PC-9 (cell line): ENCODE data around the gene KBTBD12. TPM values are rescaled to one million over a fixed set of nuclear protein-coding genes. Genes with fewer than 3 reads are reported as not detected.

ENCODE experiments used
- BruUV-seq: library from RNA; stranded (reverse); fragments of 400-500 nt; replicated peaks from 2 replicates; lab custom pipeline; 2021; lab: Mats Ljungman, UMichigan
- CTCF ChIA-PET: fragments of 300-600 bp; sonication (Branson Sonifier 250); formaldehyde crosslinking; loops from one replicate; lab custom pipeline; 2022; ENCODE audit warnings: antibody characterized with exemption; lab: Charles Lee
- POLR2A ChIA-PET: fragments of 300-600 bp; sonication (Branson Sonifier 250); formaldehyde crosslinking; loops from one replicate; lab custom pipeline; 2022; ENCODE audit warnings: antibody characterized with exemption; ENCODE audit not compliant: unreplicated experiment; lab: Charles Lee
- DNase-seq, 2 experiments: peaks; one replicate each; pipeline versions ENCODE4 v3.0.0 to v3.0.0-alpha.2; 2015 to 2022; ENCODE audit warnings: mixed read lengths in 1 of 2
- H2AFZ ChIP-seq: fragments of 200-600 bp; sonication (generic); 2 replicates; pipeline ENCODE4 v1.8.1; 2017; ENCODE audit warnings: antibody characterized with exemption
- H3F3A ChIP-seq: fragments of 200-600 bp; sonication (generic); 2 replicates; pipeline ENCODE4 v1.8.1; 2017; ENCODE audit warnings: antibody characterized with exemption, mild to moderate bottlenecking, low read depth; ENCODE audit not compliant: insufficient read depth
- H3K27ac ChIP-seq: fragments of 200-600 bp; sonication (generic); 2 replicates; pipeline ENCODE4 v1.6.1; 2016; ENCODE audit warnings: mixed run types
- H3K27me3 ChIP-seq: fragments of 200-600 bp; sonication (generic); 2 replicates; pipeline ENCODE4 v1.6.1; 2016; ENCODE audit warnings: low read depth, mixed run types; ENCODE audit not compliant: insufficient read depth
- H3K36me3 ChIP-seq: fragments of 200-600 bp; sonication (generic); 2 replicates; pipeline ENCODE4 v1.6.1; 2016; ENCODE audit warnings: low read depth, mixed run types
- H3K4me1 ChIP-seq: fragments of 200-600 bp; sonication (generic); replicated peaks from 2 replicates; pipeline ENCODE4 v1.6.1; 2016; ENCODE audit warnings: mixed run types; ENCODE audit not compliant: insufficient read depth
- H3K4me2 ChIP-seq: fragments of 200-600 bp; sonication (generic); 2 replicates; pipeline ENCODE4 v1.6.1; 2017; ENCODE audit warnings: mixed run types
- H3K4me3 ChIP-seq: fragments of 200-600 bp; sonication (generic); 2 replicates; pipeline ENCODE4 v1.6.1; 2016; ENCODE audit warnings: mixed run types
- H3K79me2 ChIP-seq: fragments of 200-600 bp; sonication (generic); 2 replicates; pipeline ENCODE4 v1.6.1; 2017; ENCODE audit warnings: low read depth, mixed run types
- H3K9me2 ChIP-seq: fragments of 200-600 bp; sonication (generic); 2 replicates; pipeline ENCODE4 v1.8.1; 2017; ENCODE audit warnings: mild to moderate bottlenecking; ENCODE audit not compliant: insufficient read depth
- H3K9me3 ChIP-seq: fragments of 200-600 bp; sonication (generic); 2 replicates; pipeline ENCODE4 v1.8.1; 2016; ENCODE audit warnings: low read depth; ENCODE audit not compliant: insufficient read depth
- H4K20me1 ChIP-seq: fragments of 200-600 bp; sonication (generic); 2 replicates; pipeline ENCODE4 v1.8.1; 2017; ENCODE audit not compliant: insufficient read depth
- CTCF ChIP-seq: fragments of 200-600 bp; sonication (generic); conservative IDR thresholded peaks from 2 replicates; pipeline ENCODE4 v1.6.1; 2017; ENCODE audit warnings: mixed run types, antibody characterized with exemption, mild to moderate bottlenecking, moderate library complexity
- EZH2 ChIP-seq: fragments of 200-600 bp; sonication (generic); IDR thresholded peaks from 2 replicates; pipeline ENCODE4 v1.8.0; 2017; ENCODE audit warnings: antibody characterized with exemption, low read depth
- intact Hi-C: fragments of 100-400 bp; cut with micrococcal nuclease; formaldehyde crosslinking; loops from one replicate; pipeline ENCODE4 v1.10.0; 2022; ENCODE audit not compliant: unreplicated experiment
- total RNA-seq: library from RNA; stranded (reverse); gene quantifications from 2 replicates; pipeline ENCODE4 v1.2.3, GENCODE V29; 2021

KBTBD12 gene
- total RNA-seq, 1 experiment from 2014 or later: 1.1 TPM

GRCh38 chr3:127915937-127916493 lies 983 bp downstream of the KBTBD12 start:
- H3K4me1 ChIP-seq: no peaks in the 10 kb centered on the region
- no peaks in the 10 kb centered on the region for H4K20me1 ChIP-seq
- H3K4me2 ChIP-seq: no peak overlapping the region
- no peaks in the 10 kb centered on the region for H3K9me3 ChIP-seq
- no peaks in the 10 kb centered on the region for H3K9me2 ChIP-seq
- H3K27ac ChIP-seq: no peak overlapping the region
- H2AFZ ChIP-seq: no peak overlapping the region
- intact Hi-C loops: no loop called here
- no peak for TF ChIP-seq EZH2
- no peak for TF ChIP-seq CTCF
- no peak for DNase-seq
- BruUV-seq: no TSS peak
- no peaks in the 10 kb centered on the region for H3K27me3 ChIP-seq
- CTCF ChIA-PET: no interaction called here
- H3K79me2 ChIP-seq: no peaks in the 10 kb centered on the region
- POLR2A ChIA-PET: no interaction called here
- H3F3A ChIP-seq: no peaks in the 10 kb centered on the region
- no peak overlapping the region for H3K4me3 ChIP-seq
- H3K36me3 ChIP-seq: no peaks in the 10 kb centered on the region

- Histone ChIP-seq H4K20me1 (no peaks in the 10 kb centered on the region), H3K4me2 (no peak overlapping the region), H3K9me3 (peaks cover 2% of the 10 kb centered on the region; the same call in 1 of the 2 replicates), H3K27ac (no peak overlapping the region), H3K4me3 (no peak overlapping the region), H3F3A (no peaks in the 10 kb centered on the region), H3K27me3 (no peaks in the 10 kb centered on the region), H2AFZ (no peak overlapping the region), H3K9me2 (no peaks in the 10 kb centered on the region), H3K4me1 (no peaks in the 10 kb centered on the region), H3K36me3 (no peaks in the 10 kb centered on the region), H3K79me2 (no peaks in the 10 kb centered on the region)
- TF ChIP-seq EZH2 (no peak), CTCF (no peak)
- no peak for DNase-seq
- ChIA-PET CTCF (no interaction called here), POLR2A (no interaction called here)
- no TSS peak for BruUV-seq
- intact Hi-C loops: no loop called here
Observed at GRCh38 chr3:127920738-127921137, 5.7 kb downstream of the KBTBD12 start.

- H3K27ac ChIP-seq: no peak overlapping the region
- H3K4me3 ChIP-seq: no peak overlapping the region
- no peak for DNase-seq
- H3K36me3 ChIP-seq: no peaks in the 10 kb centered on the region
- no peaks in the 10 kb centered on the region for H3K79me2 ChIP-seq
- CTCF ChIA-PET: no interaction called here
- peaks cover 11% of the 10 kb centered on the region for H3K4me1 ChIP-seq
- intact Hi-C loops: no loop called here
- H3K9me2 ChIP-seq: no peaks in the 10 kb centered on the region
- H2AFZ ChIP-seq: no peak overlapping the region
- POLR2A ChIA-PET: no interaction called here
- H3K27me3 ChIP-seq: no peaks in the 10 kb centered on the region
- H3K4me2 ChIP-seq: no peak overlapping the region
- H3K9me3 ChIP-seq: peaks cover 6% of the 10 kb centered on the region; the same call in 1 of the 2 replicates
- no TSS peak for BruUV-seq
- no peaks in the 10 kb centered on the region for H4K20me1 ChIP-seq
- no peaks in the 10 kb centered on the region for H3F3A ChIP-seq
- no peak for TF ChIP-seq CTCF
- no peak for TF ChIP-seq EZH2
Observed at GRCh38 chr3:127923611-127924010, 8.6 kb downstream of the KBTBD12 start.
